Measurements from ENCODE around the gene CDK5RAP3. TPM values are rescaled to one million over a fixed set of nuclear protein-coding genes. Genes with fewer than 3 reads are reported as not detected.
"Not testable (repeated sequence)": the region's sequence is repeated elsewhere in the genome, so short reads cannot be mapped to it uniquely, and the experiment has no call there.

Gene CDK5RAP3, protein sequence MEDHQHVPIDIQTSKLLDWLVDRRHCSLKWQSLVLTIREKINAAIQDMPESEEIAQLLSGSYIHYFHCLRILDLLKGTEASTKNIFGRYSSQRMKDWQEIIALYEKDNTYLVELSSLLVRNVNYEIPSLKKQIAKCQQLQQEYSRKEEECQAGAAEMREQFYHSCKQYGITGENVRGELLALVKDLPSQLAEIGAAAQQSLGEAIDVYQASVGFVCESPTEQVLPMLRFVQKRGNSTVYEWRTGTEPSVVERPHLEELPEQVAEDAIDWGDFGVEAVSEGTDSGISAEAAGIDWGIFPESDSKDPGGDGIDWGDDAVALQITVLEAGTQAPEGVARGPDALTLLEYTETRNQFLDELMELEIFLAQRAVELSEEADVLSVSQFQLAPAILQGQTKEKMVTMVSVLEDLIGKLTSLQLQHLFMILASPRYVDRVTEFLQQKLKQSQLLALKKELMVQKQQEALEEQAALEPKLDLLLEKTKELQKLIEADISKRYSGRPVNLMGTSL
- total RNA-seq (2014; rRNA removed; shearing (Covaris generic)) = 50.0 and 53.1 TPM in 2 replicates
- polyA plus RNA-seq (2015; cell fraction: cytosol; rRNA removed) = 42.2 and 46.1 TPM in 2 replicates
- 341 and 378 TPM in 2 replicates for polyA plus RNA-seq (2015; cell fraction: nucleus; rRNA removed)

- DNase-seq (ENCODE audit: low read depth) = peak; percentile 99
Observed at GRCh38 chr17:47970725-47971499, at the start of gene CDK5RAP3. CDK5RAP3 (plus strand) TSS chr17:47971113; CDS start chr17:47971147, 34 bp downstream.

GRCh38 chr17:47924785-47925677 is 45.9 kb upstream of the CDK5RAP3 start:
- no peak for DNase-seq (ENCODE audit: low read depth)

GRCh38 chr17:47925678-47925988 is 45.3 kb upstream of the CDK5RAP3 start:
- DNase-seq (ENCODE audit: low read depth) = no peak

DNA sequence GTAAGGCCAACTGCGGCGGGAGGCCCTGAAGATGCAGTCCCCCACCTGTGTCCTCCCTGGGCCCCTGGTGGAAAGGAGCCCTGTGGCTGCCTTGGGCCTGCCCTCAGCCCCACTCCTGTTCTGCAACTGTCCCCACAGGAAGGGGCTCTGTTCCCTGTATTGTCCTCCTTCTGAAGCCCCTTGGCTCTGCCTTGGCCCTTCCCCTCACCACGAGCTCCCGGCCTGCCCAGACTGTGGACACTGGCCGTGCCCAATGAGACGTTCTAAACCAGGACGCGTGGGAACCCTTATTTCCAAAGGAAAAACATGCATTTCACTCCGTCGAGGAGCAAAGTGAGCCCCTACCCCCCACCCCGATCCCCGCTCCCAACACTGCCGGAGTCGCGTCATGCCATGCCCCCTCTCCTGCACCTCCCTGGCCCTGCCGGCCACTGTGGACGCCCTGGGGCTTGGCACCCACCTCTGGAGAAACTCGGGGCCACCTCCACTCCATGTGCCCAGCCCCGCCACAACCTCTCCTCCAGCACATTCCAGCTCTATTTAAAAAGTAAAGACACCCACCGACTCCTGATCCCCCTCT is 43.0 kb upstream of the CDK5RAP3 start:
- no peak for DNase-seq (ENCODE audit: low read depth)

GRCh38 chr17:47928415-47928814 is 42.5 kb upstream of the CDK5RAP3 start:
- no peak for DNase-seq (ENCODE audit: low read depth)

GRCh38 chr17:47929218-47930000 is 41.5 kb upstream of the CDK5RAP3 start:
- no peak for DNase-seq (ENCODE audit: low read depth)

GRCh38 chr17:47931848-47932247 is 39.1 kb upstream of the CDK5RAP3 start:
- no peak for DNase-seq (ENCODE audit: low read depth)

DNA sequence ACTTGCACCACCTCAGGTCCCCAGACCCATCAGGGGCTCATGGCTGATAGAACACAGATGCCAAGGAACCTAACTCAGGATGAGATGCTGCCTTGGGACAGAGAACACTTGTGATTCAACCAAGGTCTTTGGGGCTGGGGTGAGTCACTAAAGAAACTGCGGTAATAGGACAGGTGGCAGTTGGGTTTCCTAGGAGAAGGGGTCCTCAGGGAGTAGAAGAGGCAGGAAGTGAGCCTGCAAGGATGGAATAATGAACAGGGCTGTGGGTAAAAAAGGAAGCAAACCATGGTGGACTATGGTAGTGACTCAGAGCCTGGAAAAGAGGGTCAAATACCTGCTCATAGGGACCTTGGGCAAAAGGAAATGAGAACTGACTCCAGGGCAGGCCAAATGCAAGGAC is 36.1 kb upstream of the CDK5RAP3 start:
- peak; percentile 98 for DNase-seq (ENCODE audit: low read depth)

DNA sequence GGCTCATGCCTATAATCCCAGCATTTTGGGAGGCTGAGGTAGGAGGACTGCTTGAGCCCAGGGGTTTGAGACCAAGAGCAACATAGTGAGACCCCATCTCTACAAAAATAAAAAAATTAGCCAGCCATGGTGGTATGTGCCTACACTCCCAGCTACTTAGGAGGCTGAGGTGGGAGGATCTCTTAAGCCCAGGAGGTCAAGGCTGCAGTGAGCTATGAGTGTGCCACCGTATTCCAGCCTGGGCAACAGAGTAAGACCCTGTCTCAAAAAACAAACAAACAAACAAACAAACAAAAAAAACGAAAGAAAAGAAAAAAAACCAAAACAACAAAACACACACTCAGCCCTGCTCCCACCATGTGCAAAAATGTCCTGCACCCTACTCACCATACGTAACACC is 35.4 kb upstream of the CDK5RAP3 start:
- DNase-seq (ENCODE audit: low read depth) = not testable (repeated sequence)

GRCh38 chr17:47935961-47936360 is 35.0 kb upstream of the CDK5RAP3 start:
- peak; percentile 89 for DNase-seq (ENCODE audit: low read depth)

DNA sequence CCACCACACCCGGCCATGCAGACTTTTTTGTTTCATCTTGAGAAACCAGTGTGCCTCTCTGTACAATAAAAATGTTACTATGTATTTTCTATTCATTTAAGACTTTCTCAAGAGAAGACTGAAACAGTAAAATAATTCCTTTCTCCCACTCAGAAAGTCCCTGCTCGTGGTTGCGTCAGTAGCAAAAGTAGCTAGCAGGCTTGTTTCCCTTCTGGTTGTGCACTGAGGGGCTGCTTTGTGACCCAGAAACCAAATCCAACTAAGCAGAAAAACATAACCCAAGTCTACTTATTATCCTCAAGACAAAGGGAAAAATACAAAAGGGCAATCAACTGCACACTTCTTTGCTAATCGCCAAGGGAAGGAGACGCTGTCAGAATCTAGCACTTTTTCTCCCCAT is 33.0 kb upstream of the CDK5RAP3 start:
- no peak for DNase-seq (ENCODE audit: low read depth)

GRCh38 chr17:47941246-47942095 is 29.4 kb upstream of the CDK5RAP3 start, which contains the start of gene PNPO:
PNPO (plus strand) TSS chr17:47941571; CDS start chr17:47941676, 105 bp downstream.
- peak; percentile 99 for DNase-seq (ENCODE audit: low read depth)

GRCh38 chr17:47942096-47942510 is 28.8 kb upstream of the CDK5RAP3 start:
- DNase-seq (ENCODE audit: low read depth) = no peak

DNA sequence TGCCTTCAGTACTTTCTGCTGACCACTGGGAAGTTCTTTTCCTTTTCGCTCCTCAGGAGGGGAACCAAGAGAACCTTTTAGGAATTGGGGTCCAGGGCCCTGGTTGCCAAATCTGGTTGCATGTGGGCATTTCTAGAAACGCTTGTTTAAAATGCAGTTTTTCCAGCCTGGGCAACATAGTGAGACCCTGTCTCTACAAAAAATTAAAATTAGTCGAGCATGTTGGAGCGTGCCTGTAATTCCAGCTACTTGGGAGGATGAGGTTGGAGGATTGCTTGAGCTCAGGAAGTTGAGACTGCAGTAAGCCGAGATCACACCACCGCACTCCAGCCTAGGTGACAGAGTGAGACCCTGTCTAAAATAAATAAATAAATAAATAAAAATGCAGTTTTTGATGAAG is 28.3 kb upstream of the CDK5RAP3 start:
- no peak for DNase-seq (ENCODE audit: low read depth)

- DNase-seq (ENCODE audit: low read depth) = no peak
Observed at GRCh38 chr17:47945080-47945479, 25.8 kb upstream of the CDK5RAP3 start.

GRCh38 chr17:47945529-47946508 is 25.1 kb upstream of the CDK5RAP3 start:
- no peak for DNase-seq (ENCODE audit: low read depth)

GRCh38 chr17:47946516-47946915 is 24.4 kb upstream of the CDK5RAP3 start:
- no peak for DNase-seq (ENCODE audit: low read depth)

Measured in HT1080 (cell line).